Measurements from ENCODE around the gene THBD.

The THBD gene, protein sequence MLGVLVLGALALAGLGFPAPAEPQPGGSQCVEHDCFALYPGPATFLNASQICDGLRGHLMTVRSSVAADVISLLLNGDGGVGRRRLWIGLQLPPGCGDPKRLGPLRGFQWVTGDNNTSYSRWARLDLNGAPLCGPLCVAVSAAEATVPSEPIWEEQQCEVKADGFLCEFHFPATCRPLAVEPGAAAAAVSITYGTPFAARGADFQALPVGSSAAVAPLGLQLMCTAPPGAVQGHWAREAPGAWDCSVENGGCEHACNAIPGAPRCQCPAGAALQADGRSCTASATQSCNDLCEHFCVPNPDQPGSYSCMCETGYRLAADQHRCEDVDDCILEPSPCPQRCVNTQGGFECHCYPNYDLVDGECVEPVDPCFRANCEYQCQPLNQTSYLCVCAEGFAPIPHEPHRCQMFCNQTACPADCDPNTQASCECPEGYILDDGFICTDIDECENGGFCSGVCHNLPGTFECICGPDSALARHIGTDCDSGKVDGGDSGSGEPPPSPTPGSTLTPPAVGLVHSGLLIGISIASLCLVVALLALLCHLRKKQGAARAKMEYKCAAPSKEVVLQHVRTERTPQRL

GRCh38 chr20:23049201-23050075 lies at the start of gene THBD:
THBD (minus strand) TSS chr20:23049672; CDS start chr20:23049504, 168 bp downstream.
- DNase-seq (ENCODE audit: low read depth): no peak

- no peak for DNase-seq (ENCODE audit: low read depth)
Measured at GRCh38 chr20:23097636-23098580, 48.4 kb upstream of the THBD start.

DNA sequence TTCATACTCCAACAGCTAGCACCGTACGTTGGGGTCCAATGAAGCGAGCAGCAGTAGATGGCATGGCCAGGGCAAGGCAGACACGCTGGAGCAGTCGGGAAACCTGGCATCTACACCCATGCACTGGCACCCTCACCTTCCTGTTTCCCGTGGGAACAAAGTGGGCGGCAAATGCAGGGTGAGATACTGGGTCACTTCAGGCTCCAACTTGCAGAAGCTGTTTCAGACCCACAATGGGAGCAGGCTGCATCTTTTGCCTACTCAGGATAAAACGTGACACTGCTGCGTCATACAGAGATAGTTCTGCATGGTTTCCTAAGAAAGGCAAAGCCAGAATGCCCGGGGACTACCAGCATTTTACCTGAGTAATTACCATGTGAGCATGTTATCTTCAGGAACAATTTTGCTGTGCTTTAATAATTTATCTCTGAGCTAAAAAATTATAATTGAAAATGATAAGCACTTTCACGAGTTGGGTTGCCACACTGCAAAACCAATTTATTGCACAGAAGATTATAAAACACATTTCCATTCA lies 47.6 kb upstream of the THBD start:
- DNase-seq (ENCODE audit: low read depth): no peak

GRCh38 chr20:23096097-23096496 lies 46.6 kb upstream of the THBD start:
- DNase-seq (ENCODE audit: low read depth): no peak

DNA sequence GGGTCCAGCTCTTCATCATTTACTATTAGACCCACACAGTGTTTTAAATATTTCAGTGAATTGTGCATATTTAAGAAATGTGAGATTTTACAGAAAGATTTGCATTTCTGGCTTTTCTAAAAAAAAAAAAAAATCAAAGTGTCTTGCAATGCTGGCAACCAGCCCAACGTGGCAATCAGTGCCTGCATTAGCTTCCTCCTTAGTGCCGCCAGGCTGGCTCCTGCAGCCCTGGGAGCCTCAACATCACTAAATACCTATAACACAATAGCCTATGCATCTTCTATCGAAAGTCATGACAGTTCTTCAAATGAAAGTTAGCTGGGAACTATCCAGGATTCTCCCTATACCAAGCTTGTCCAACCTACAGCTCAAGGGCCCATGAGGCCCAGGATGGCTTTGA lies 46.0 kb upstream of the THBD start:
- no peak for DNase-seq (ENCODE audit: low read depth)

GRCh38 chr20:23094927-23095326 lies 45.5 kb upstream of the THBD start:
- DNase-seq (ENCODE audit: low read depth): no peak

- DNase-seq (ENCODE audit: low read depth): no peak
Measured at GRCh38 chr20:23094213-23094896, 44.9 kb upstream of the THBD start.

GRCh38 chr20:23093613-23094012 lies 44.1 kb upstream of the THBD start:
- no peak for DNase-seq (ENCODE audit: low read depth)

DNA sequence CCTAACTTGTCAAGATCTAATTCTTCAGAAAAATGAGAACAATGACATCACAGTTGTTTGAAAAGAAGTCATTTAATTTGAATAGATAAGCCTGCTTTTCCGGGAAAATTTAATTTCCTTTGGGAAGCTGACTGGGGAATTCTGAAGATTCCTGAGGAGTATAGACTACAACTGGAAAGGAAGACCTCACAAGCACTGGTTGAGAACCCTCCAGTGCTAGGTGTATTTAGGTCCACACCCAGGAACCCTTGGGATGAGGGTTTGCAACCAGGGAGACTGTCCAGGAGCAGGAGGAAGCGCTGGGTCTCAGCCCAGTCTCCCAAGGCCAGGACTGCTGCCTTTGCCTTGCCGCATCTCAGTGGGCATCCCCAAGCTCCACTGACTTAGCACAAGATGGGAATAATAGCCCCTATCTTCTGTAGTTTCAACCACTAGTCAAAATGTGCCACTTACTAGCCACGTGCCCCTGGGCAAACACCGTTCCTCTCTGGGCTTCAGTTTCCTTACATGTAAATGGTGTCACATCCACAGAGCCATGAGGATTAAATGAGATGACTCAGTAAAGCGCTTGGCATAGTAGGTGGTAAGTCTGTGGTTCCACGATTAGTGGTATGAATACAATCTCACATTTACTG lies 43.5 kb upstream of the THBD start:
- DNase-seq (ENCODE audit: low read depth): no peak

- no peak for DNase-seq (ENCODE audit: low read depth)
Measured at GRCh38 chr20:23092384-23092756, 42.9 kb upstream of the THBD start.

- no peak for DNase-seq (ENCODE audit: low read depth)
Measured at GRCh38 chr20:23091721-23092383, 42.4 kb upstream of the THBD start.

- no peak for DNase-seq (ENCODE audit: low read depth)
Measured at GRCh38 chr20:23090878-23091277, 41.4 kb upstream of the THBD start.

- no peak for DNase-seq (ENCODE audit: low read depth)
Measured at GRCh38 chr20:23090147-23090546, 40.7 kb upstream of the THBD start.

GRCh38 chr20:23088866-23089265 lies 39.4 kb upstream of the THBD start:
- DNase-seq (ENCODE audit: low read depth): no peak

- no peak for DNase-seq (ENCODE audit: low read depth)
Measured at GRCh38 chr20:23087587-23088251, 38.2 kb upstream of the THBD start.

- DNase-seq (ENCODE audit: low read depth): no peak
Measured at GRCh38 chr20:23086931-23087411, 37.5 kb upstream of the THBD start.

GRCh38 chr20:23086056-23086566 lies 36.6 kb upstream of the THBD start, which contains the start of gene CD93:
CD93 (minus strand) TSS chr20:23086324; CDS start chr20:23086192, 132 bp downstream.
- DNase-seq (ENCODE audit: low read depth): no peak

- DNase-seq (ENCODE audit: low read depth): no peak
Measured at GRCh38 chr20:23085436-23086055, 36.1 kb upstream of the THBD start.
